Caco-2 (cell line): ENCODE data around the gene TMEM91. TPM values are rescaled to one million over a fixed set of nuclear protein-coding genes. Genes with fewer than 3 reads are reported as not detected.

Source experiments
- BruUV-seq: library from RNA; stranded (reverse); fragments of 400-500 nt; replicated peaks from 2 replicates; lab custom pipeline; 2021; lab: Mats Ljungman, UMichigan
- CTCF ChIA-PET: fragments of 300-600 bp; sonication (Branson Sonifier 250); formaldehyde crosslinking; loops from one replicate; lab custom pipeline; 2022; ENCODE audit warnings: antibody characterized with exemption; lab: Charles Lee
- POLR2A ChIA-PET: fragments of 300-600 bp; sonication (Branson Sonifier 250); formaldehyde crosslinking; loops from one replicate; lab custom pipeline; 2022; ENCODE audit warnings: antibody characterized with exemption; lab: Charles Lee
- DNase-seq, 2 experiments: peaks; one replicate each; pipeline versions ENCODE4 v3.0.0 to v3.0.0-alpha.2; 2020 to 2022
- H3K27me3 ChIP-seq: replicated peaks from 2 replicates; pipeline ENCODE4 v1.6.0; 2011; ENCODE audit warnings: low read length; ENCODE audit not compliant: control insufficient read depth, insufficient read depth
- H3K36me3 ChIP-seq: 2 replicates; pipeline ENCODE4 v1.5.1; 2011; ENCODE audit warnings: low read length; ENCODE audit not compliant: control insufficient read depth, insufficient read depth
- H3K4me1 ChIP-seq: fragments of 250-450 bp; sonication (Bioruptor Pico); 2 replicates; pipeline ENCODE4 v1.5.1; 2020; ENCODE audit warnings: mild to moderate bottlenecking
- H3K4me3 ChIP-seq: 2 replicates; pipeline ENCODE4 v1.5.1; 2011; ENCODE audit warnings: low read depth, mild to moderate bottlenecking, control low read depth, low read length
- H3K9me3 ChIP-seq: fragments of 250-450 bp; sonication (Bioruptor Pico); 2 replicates; pipeline ENCODE4 v1.5.1; 2020; ENCODE audit warnings: mild to moderate bottlenecking, moderate library complexity
- H3K27ac Mint-ChIP-seq: one replicate; pipeline ENCODE4 v1.8.0; 2022; ENCODE audit warnings: mixed read lengths; ENCODE audit not compliant: unreplicated experiment
- H3K27me3 Mint-ChIP-seq: one replicate; pipeline ENCODE4 v1.8.0; 2022; ENCODE audit warnings: mixed read lengths; ENCODE audit not compliant: insufficient read depth, unreplicated experiment
- H3K36me3 Mint-ChIP-seq: one replicate; pipeline ENCODE4 v1.8.0; 2022; ENCODE audit warnings: mild to moderate bottlenecking, mixed read lengths; ENCODE audit not compliant: insufficient read depth, unreplicated experiment
- H3K4me1 Mint-ChIP-seq: one replicate; pipeline ENCODE4 v1.8.0; 2022; ENCODE audit warnings: low read depth, mixed read lengths; ENCODE audit not compliant: unreplicated experiment
- H3K4me3 Mint-ChIP-seq: one replicate; pipeline ENCODE4 v1.8.0; 2022; ENCODE audit warnings: mild to moderate bottlenecking, moderate library complexity, mixed read lengths; ENCODE audit not compliant: unreplicated experiment
- H3K9me3 Mint-ChIP-seq: one replicate; pipeline ENCODE4 v1.8.0; 2022; ENCODE audit warnings: mixed read lengths; ENCODE audit not compliant: unreplicated experiment
- CTCF ChIP-seq, 2 experiments: fragments of 200-600 bp in 1 of 2; IDR thresholded peaks; 1 replicate in 1 of 2; 2 replicates in 1 of 2; pipeline versions ENCODE4 v1.5.1 to v1.8.0; 2011 to 2022; ENCODE audit warnings: antibody characterized with exemption in 1 of 2, control low read depth in 1 of 2, inconsistent platforms in 1 of 2, low read depth in 1 of 2, low read length in 1 of 2, mild to moderate bottlenecking in 1 of 2, moderate library complexity in 1 of 2; ENCODE audit not compliant: insufficient read depth in 1 of 2, severe bottlenecking in 1 of 2, unreplicated experiment in 1 of 2
- intact Hi-C: fragments of 100-400 bp; cut with micrococcal nuclease; formaldehyde crosslinking; loops from one replicate; pipeline ENCODE4 v1.10.0; 2022; ENCODE audit not compliant: unreplicated experiment
- total RNA-seq: library from RNA; stranded (reverse); gene quantifications from 2 replicates; pipeline ENCODE4 v1.2.3, GENCODE V29; 2022

Gene TMEM91
- total RNA-seq, 1 experiment from 2014 or later: 1.4 TPM

- Mint-ChIP-seq H3K27ac (peak overlapping the region; percentile 23), H3K9me3 (no peaks in the 10 kb centered on the region), H3K4me3 (peak overlapping the region; percentile 83), H3K36me3 (peaks cover 11% of the 10 kb centered on the region), H3K4me1 (peaks cover 24% of the 10 kb centered on the region), H3K27me3 (peaks cover 11% of the 10 kb centered on the region)
- intact Hi-C loops: loop anchor here (1.0 kb wide), 1 partner anchor 9 kb away; no protein-coding TSS in a partner anchor
- BruUV-seq: no TSS peak
- no peak for TF ChIP-seq CTCF (IDR thresholded peaks at IDR 0.05; ENCODE audit: insufficient read depth in 1 of 2, low read depth in 1 of 2, low read length in 1 of 2, severe bottlenecking in 1 of 2, unreplicated experiment in 1 of 2)
- ChIA-PET CTCF (interaction anchor here (1.4 kb wide), 1 partner anchor 10 kb away, joined by 6 read pairs; the partner anchor contains the start of gene B9D2), POLR2A (no interaction called here)
- no peak for DNase-seq
- H3K4me1 ChIP-seq: peaks cover 4% of the 10 kb centered on the region; the same call in 1 of the 2 replicates
- H3K36me3 ChIP-seq: no peaks in the 10 kb centered on the region
- no peaks in the 10 kb centered on the region; the same call in 1 of the 2 replicates for H3K27me3 ChIP-seq
- no peaks in the 10 kb centered on the region for H3K9me3 ChIP-seq
- H3K4me3 ChIP-seq: peak overlapping the region; percentile 73
These were observed 21.9 kb upstream of the TMEM91 start for GRCh38 chr19:41354343-41354953.

GRCh38 chr19:41355035-41355434, 21.3 kb upstream of the TMEM91 start:
- ChIA-PET POLR2A (interaction anchor here (1.2 kb wide), 1 partner anchor 8 kb away, joined by 3 read pairs; no protein-coding TSS in a partner anchor), CTCF (interaction anchor here (1.4 kb wide), 1 partner anchor 9 kb away, joined by 6 read pairs; the partner anchor contains the start of gene B9D2)
- Mint-ChIP-seq H3K27me3 (peaks cover 11% of the 10 kb centered on the region), H3K4me3 (peak overlapping the region; percentile 53), H3K27ac (no peak overlapping the region), H3K9me3 (no peaks in the 10 kb centered on the region), H3K4me1 (peaks cover 24% of the 10 kb centered on the region), H3K36me3 (peaks cover 11% of the 10 kb centered on the region)
- DNase-seq: no peak
- Histone ChIP-seq H3K9me3 (no peaks in the 10 kb centered on the region), H3K4me3 (no peak overlapping the region), H3K36me3 (no peaks in the 10 kb centered on the region), H3K27me3 (no peaks in the 10 kb centered on the region; the same call in 1 of the 2 replicates), H3K4me1 (peaks cover 4% of the 10 kb centered on the region; the same call in 1 of the 2 replicates)
- intact Hi-C loops: no loop called here
- BruUV-seq: no TSS peak
- no peak for TF ChIP-seq CTCF (IDR thresholded peaks at IDR 0.05; ENCODE audit: insufficient read depth in 1 of 2, low read depth in 1 of 2, low read length in 1 of 2, severe bottlenecking in 1 of 2, unreplicated experiment in 1 of 2)

- H3K27ac Mint-ChIP-seq: no peak overlapping the region
- H3K4me1 Mint-ChIP-seq: peaks cover 21% of the 10 kb centered on the region
- no peak overlapping the region for H3K4me3 Mint-ChIP-seq
- Histone ChIP-seq H3K9me3 (no peaks in the 10 kb centered on the region), H3K4me3 (no peak overlapping the region), H3K36me3 (no peaks in the 10 kb centered on the region), H3K27me3 (no peaks in the 10 kb centered on the region; the same call in 1 of the 2 replicates), H3K4me1 (peaks cover 4% of the 10 kb centered on the region; the same call in 1 of the 2 replicates)
- peaks cover 9% of the 10 kb centered on the region for H3K27me3 Mint-ChIP-seq
- no peak for DNase-seq
- H3K9me3 Mint-ChIP-seq: no peaks in the 10 kb centered on the region
- CTCF ChIA-PET: interaction anchor here (1.4 kb wide), 1 partner anchor 8 kb away, joined by 6 read pairs; the partner anchor contains the start of gene B9D2
- intact Hi-C loops: no loop called here
- H3K36me3 Mint-ChIP-seq: peaks cover 11% of the 10 kb centered on the region
- TF ChIP-seq CTCF (IDR thresholded peaks at IDR 0.05; ENCODE audit: insufficient read depth in 1 of 2, low read depth in 1 of 2, low read length in 1 of 2, severe bottlenecking in 1 of 2, unreplicated experiment in 1 of 2): no peak
- BruUV-seq: no TSS peak
- POLR2A ChIA-PET: interaction anchor here (1.2 kb wide), 1 partner anchor 8 kb away, joined by 3 read pairs; no protein-coding TSS in a partner anchor
These were observed 20.5 kb upstream of the TMEM91 start for GRCh38 chr19:41355802-41356201.
